Measurements from ENCODE around the gene CLIC3. TPM values are rescaled to one million over a fixed set of nuclear protein-coding genes. Genes with fewer than 3 reads are reported as not detected.

Gene CLIC3
- total and polyA plus RNA-seq, 11 donors = 1.5 to 16.7 (median 5.0) TPM

DNA sequence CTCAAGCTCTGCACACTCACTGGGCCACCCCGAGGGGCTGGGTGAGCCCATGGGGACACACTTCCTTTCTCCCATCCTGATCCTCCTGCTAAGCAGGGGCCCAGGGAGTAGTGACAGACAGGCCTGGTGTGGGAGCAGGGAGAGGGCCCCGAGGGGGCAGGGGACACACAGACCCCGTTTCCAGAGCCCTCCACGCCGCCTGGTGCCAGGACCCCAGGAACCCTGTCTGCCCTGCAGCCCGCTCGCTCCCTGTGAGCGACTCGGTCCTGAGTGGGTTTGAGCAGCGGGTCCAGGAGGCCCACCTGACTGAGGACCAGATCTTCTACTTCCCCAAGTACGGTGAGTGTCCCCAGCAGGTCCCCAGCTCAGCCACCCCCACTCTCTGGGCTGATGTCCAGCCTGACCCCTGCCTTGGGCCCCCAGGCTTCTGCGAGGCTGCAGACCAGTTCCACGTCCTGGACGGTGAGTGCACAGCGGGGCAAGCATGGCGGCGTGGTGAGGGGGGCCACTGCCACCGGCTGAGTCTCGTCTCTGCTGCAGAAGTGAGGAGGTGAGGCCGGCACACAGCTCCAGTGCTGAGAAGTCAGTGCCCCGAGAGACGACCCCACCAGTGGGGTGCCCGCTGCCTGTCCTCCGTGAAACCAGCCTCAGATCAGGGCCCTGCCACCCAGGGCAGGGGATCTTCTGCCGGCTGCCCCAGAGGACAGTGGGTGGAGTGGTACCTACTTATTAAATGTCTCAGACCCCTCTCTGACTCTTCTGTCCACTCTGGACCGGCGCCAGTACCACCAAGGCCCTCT, 49.9 kb downstream of the CLIC3 start:
- Histone ChIP-seq H3K27ac (peak overlapping the region in 1 of 12 donors; percentile 71), H3K4me1 (peaks cover 7 to 70% (median 38%) of the 10 kb centered on the region in 12 donors), H3K4me3 (no peak overlapping the region), H3K27me3 (no peaks in the 10 kb centered on the region), H3K9me3 (no peaks in the 10 kb centered on the region), H3K36me3 (peaks cover 6 to 20% (median 17%) of the 10 kb centered on the region in 9 donors)
- DNase-seq = peak in 2 of 5 donors; percentile 33 to 61
- TF ChIP-seq, protein P1, sequence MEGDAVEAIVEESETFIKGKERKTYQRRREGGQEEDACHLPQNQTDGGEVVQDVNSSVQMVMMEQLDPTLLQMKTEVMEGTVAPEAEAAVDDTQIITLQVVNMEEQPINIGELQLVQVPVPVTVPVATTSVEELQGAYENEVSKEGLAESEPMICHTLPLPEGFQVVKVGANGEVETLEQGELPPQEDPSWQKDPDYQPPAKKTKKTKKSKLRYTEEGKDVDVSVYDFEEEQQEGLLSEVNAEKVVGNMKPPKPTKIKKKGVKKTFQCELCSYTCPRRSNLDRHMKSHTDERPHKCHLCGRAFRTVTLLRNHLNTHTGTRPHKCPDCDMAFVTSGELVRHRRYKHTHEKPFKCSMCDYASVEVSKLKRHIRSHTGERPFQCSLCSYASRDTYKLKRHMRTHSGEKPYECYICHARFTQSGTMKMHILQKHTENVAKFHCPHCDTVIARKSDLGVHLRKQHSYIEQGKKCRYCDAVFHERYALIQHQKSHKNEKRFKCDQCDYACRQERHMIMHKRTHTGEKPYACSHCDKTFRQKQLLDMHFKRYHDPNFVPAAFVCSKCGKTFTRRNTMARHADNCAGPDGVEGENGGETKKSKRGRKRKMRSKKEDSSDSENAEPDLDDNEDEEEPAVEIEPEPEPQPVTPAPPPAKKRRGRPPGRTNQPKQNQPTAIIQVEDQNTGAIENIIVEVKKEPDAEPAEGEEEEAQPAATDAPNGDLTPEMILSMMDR (IDR thresholded peaks at IDR 0.05) = no peak
- no peak for TF ChIP-seq POLR2A (IDR thresholded peaks at IDR 0.05)
- WGBS, 4 donors = 83 to 89% (median 87%) methylated on average over 14 to 27 of the region's 27 CpGs
- intact Hi-C loops (cut with DNase I) = loop anchor here in 8 of 10 donors (2.0 to 5.0 kb wide), 9 partner anchors 36 to 154 kb away; partner anchors contain the start of genes PAXX (in 3 of the 8), ABCA2 (in 1 of the 8), CLIC3 (in 1 of the 8) and FUT7 (in 1 of the 8)
- no peak for ATAC-seq

DNA sequence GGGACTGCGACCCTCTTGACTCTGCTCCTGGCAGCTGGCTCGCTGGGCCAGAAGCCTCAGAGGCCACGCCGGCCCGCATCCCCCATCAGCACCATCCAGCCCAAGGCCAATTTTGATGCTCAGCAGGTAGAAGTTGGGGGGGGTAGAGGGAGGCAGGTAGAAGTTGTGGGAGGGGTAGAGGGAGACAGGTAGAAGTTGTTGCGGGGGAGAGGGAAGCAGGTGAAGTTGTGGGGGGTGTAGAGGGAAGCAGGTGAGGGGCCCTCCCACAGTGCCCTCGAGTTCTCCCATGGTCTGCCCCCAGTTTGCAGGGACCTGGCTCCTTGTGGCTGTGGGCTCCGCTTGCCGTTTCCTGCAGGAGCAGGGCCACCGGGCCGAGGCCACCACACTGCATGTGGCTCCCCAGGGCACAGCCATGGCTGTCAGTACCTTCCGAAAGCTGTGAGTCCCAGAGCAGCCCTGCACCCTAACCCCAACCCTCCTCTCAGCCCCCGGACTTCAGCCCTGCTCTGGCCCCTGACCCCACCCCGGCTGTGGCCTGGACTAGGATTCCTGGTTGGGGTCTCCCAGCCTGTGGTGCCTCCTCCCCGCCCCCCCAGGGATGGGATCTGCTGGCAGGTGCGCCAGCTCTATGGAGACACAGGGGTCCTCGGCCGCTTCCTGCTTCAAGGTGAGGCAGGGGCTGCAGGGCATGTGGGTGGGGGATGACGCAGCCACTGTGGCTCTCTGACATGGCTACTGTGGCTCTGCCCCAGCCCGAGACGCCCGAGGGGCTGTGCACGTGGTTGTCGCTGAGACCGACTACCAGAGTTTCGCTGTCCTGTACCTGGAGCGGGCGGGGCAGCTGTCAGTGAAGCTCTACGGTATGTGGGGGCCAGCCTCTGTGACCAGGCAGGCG, 50.8 kb downstream of the CLIC3 start:
- Histone ChIP-seq H3K27ac (no peak overlapping the region), H3K4me3 (no peak overlapping the region), H3K27me3 (no peaks in the 10 kb centered on the region), H3K36me3 (peaks cover 6 to 28% (median 26%) of the 10 kb centered on the region in 9 donors), H3K4me1 (peaks cover 7 to 70% (median 40%) of the 10 kb centered on the region in 12 donors), H3K9me3 (no peaks in the 10 kb centered on the region)
- TF ChIP-seq, protein P1 (IDR thresholded peaks at IDR 0.05) = no peak
- no peak for TF ChIP-seq POLR2A (IDR thresholded peaks at IDR 0.05)
- 88 to 91% (median 90%) methylated on average over 15 to 30 of the region's 30 CpGs for WGBS, 4 donors
- ATAC-seq (no peak), DNase-seq (peak in 1 of 5 donors; percentile 67)
- intact Hi-C loops (cut with DNase I) = loop anchor here (2.0 to 5.0 kb wide), 11 partner anchors 37 to 155 kb away; partner anchors contain the start of genes PAXX (in 3 of the 10), PHPT1 (in 2 of the 10), TMEM141 (in 2 of the 10) and ABCA2 (in 1 of the 10)

Other genes starting within 250 kb of the CLIC3 start
Only the 30 nearest of the 38 such genes appear.
- gene TMEM141, start 205.2 kb downstream of the CLIC3 start, total RNA-seq = 100 to 1,000 TPM in 1 of 9 donors, 10 to 100 TPM in 8; 45.6 to 122 (median 63.3) TPM
- 100 to 1,000 TPM in 1 of 2 donors, 10 to 100 TPM in 1; 86.1 to 116 TPM for gene TMEM141, start 205.2 kb downstream of the CLIC3 start, polyA plus RNA-seq
- gene CCDC183, start 200.2 kb downstream of the CLIC3 start, total RNA-seq = 1 to 10 TPM in 7 of 9 donors, under 1 TPM in 2; 0.64 to 3.8 (median 1.4) TPM
- 1 to 10 TPM in 1 of 2 donors, under 1 TPM in 1; 0.32 to 4.7 TPM for gene CCDC183, start 200.2 kb downstream of the CLIC3 start, polyA plus RNA-seq
- gene RABL6, start 188.6 kb downstream of the CLIC3 start, total RNA-seq = 10 to 100 TPM; 59.4 to 82.2 (median 71.6) TPM
- 10 to 100 TPM; 63.5 to 90.8 TPM for gene RABL6, start 188.6 kb downstream of the CLIC3 start, polyA plus RNA-seq
- 1 to 10 TPM; 2.6 to 7.0 (median 6.2) TPM for gene AJM1, start 154.1 kb downstream of the CLIC3 start, total RNA-seq
- gene AJM1, start 154.1 kb downstream of the CLIC3 start, polyA plus RNA-seq = 1 to 10 TPM; 2.8 to 5.5 TPM
- gene PHPT1, start 147.2 kb downstream of the CLIC3 start, total RNA-seq = 100 to 1,000 TPM; 230 to 386 (median 266) TPM
- 100 to 1,000 TPM; 225 to 717 TPM for gene PHPT1, start 147.2 kb downstream of the CLIC3 start, polyA plus RNA-seq
- 1 to 10 TPM; 2.9 to 8.3 (median 6.1) TPM for gene MAMDC4, start 144.2 kb downstream of the CLIC3 start, total RNA-seq
- 10 to 100 TPM in 1 of 2 donors, 1 to 10 TPM in 1; 4.5 to 14.9 TPM for gene MAMDC4, start 144.2 kb downstream of the CLIC3 start, polyA plus RNA-seq
- 100 to 1,000 TPM; 289 to 467 (median 341) TPM for gene EDF1, start 130.3 kb downstream of the CLIC3 start, total RNA-seq
- 100 to 1,000 TPM; 454 to 605 TPM for gene EDF1, start 130.3 kb downstream of the CLIC3 start, polyA plus RNA-seq
- gene TRAF2, start 110.1 kb downstream of the CLIC3 start, total RNA-seq = 10 to 100 TPM in 3 of 9 donors, 1 to 10 TPM in 6; 6.3 to 14.7 (median 9.1) TPM
- 10 to 100 TPM; 10.6 to 28.3 TPM for gene TRAF2, start 110.1 kb downstream of the CLIC3 start, polyA plus RNA-seq
- 100 to 1,000 TPM; 110 to 388 (median 147) TPM for gene FBXW5, start 51.8 kb downstream of the CLIC3 start, total RNA-seq
- 100 to 1,000 TPM; 189 to 206 TPM for gene FBXW5, start 51.8 kb downstream of the CLIC3 start, polyA plus RNA-seq
- 1 to 10 TPM in 7 of 9 donors, not detected in 2; 1.2 to 3.7 (median 1.5) TPM for gene C8G, start 51.3 kb downstream of the CLIC3 start, total RNA-seq
- 1 to 10 TPM; 1.0 to 3.1 TPM for gene C8G, start 51.3 kb downstream of the CLIC3 start, polyA plus RNA-seq
- 10 to 100 TPM in 2 of 9 donors, 1 to 10 TPM in 7; 1.9 to 23.7 (median 6.4) TPM for gene LCN12, start 44.3 kb downstream of the CLIC3 start, total RNA-seq
- 1 to 10 TPM in 1 of 2 donors, under 1 TPM in 1; 0.46 to 3.9 TPM for gene LCN12, start 44.3 kb downstream of the CLIC3 start, polyA plus RNA-seq
- 1,000 to 10,000 TPM; 1,152 to 4,769 (median 3,109) TPM for gene PTGDS, start 19.1 kb downstream of the CLIC3 start, total RNA-seq
- gene PTGDS, start 19.1 kb downstream of the CLIC3 start, polyA plus RNA-seq = 1,000 to 10,000 TPM; 2,982 to 5,295 TPM
- gene LCNL1, start 13.6 kb downstream of the CLIC3 start, total RNA-seq = 10 to 100 TPM in 2 of 9 donors, 1 to 10 TPM in 5, under 1 TPM in 2; 0.16 to 14.9 (median 2.7) TPM
- 1 to 10 TPM in 1 of 2 donors, under 1 TPM in 1; 0.14 to 5.8 TPM for gene LCNL1, start 13.6 kb downstream of the CLIC3 start, polyA plus RNA-seq
- 10 to 100 TPM; 15.0 to 35.3 (median 19.4) TPM for gene PAXX, start 4.1 kb downstream of the CLIC3 start, total RNA-seq
- gene PAXX, start 4.1 kb downstream of the CLIC3 start, polyA plus RNA-seq = 10 to 100 TPM; 31.2 to 57.3 TPM
- 10 to 100 TPM; 19.1 to 44.3 (median 33.4) TPM for gene ABCA2, start 31.7 kb upstream of the CLIC3 start, total RNA-seq
- gene ABCA2, start 31.7 kb upstream of the CLIC3 start, polyA plus RNA-seq = 10 to 100 TPM; 13.1 to 30.6 TPM
- under 1 TPM in 2 of 9 donors, not detected in 7; 0.15 to 0.48 TPM for gene FUT7, start 35.5 kb upstream of the CLIC3 start, total RNA-seq
- gene FUT7, start 35.5 kb upstream of the CLIC3 start, polyA plus RNA-seq = under 1 TPM in 1 of 2 donors, not detected in 1; 0.17 TPM
- gene NPDC1, start 49.6 kb upstream of the CLIC3 start, total RNA-seq = 100 to 1,000 TPM in 1 of 9 donors, 10 to 100 TPM in 8; 45.1 to 114 (median 55.1) TPM
- 10 to 100 TPM; 38.4 to 71.7 TPM for gene NPDC1, start 49.6 kb upstream of the CLIC3 start, polyA plus RNA-seq
- 1 to 10 TPM in 8 of 9 donors, under 1 TPM in 1; 0.85 to 2.9 (median 1.2) TPM for gene ENTPD2, start 57.5 kb upstream of the CLIC3 start, total RNA-seq
- gene ENTPD2, start 57.5 kb upstream of the CLIC3 start, polyA plus RNA-seq = 1 to 10 TPM in 1 of 2 donors, under 1 TPM in 1; 0.50 to 1.2 TPM
- 1 to 10 TPM in 1 of 9 donors, under 1 TPM in 8; 0.09 to 2.0 (median 0.20) TPM for gene SAPCD2, start 74.0 kb upstream of the CLIC3 start, total RNA-seq
- under 1 TPM; 0.15 to 0.22 TPM for gene SAPCD2, start 74.0 kb upstream of the CLIC3 start, polyA plus RNA-seq
- gene UAP1L1, start 80.9 kb upstream of the CLIC3 start, total RNA-seq = 10 to 100 TPM in 4 of 9 donors, 1 to 10 TPM in 5; 5.9 to 15.1 (median 9.4) TPM
- gene UAP1L1, start 80.9 kb upstream of the CLIC3 start, polyA plus RNA-seq = 10 to 100 TPM in 1 of 2 donors, 1 to 10 TPM in 1; 3.9 to 12.4 TPM
- gene MAN1B1, start 90.4 kb upstream of the CLIC3 start, total RNA-seq = 10 to 100 TPM; 17.6 to 40.6 (median 21.7) TPM
- 10 to 100 TPM; 26.7 to 29.5 TPM for gene MAN1B1, start 90.4 kb upstream of the CLIC3 start, polyA plus RNA-seq
- gene DPP7, start 118.2 kb upstream of the CLIC3 start, total RNA-seq = 100 to 1,000 TPM in 8 of 9 donors, 10 to 100 TPM in 1; 96.6 to 137 (median 119) TPM
- 100 to 1,000 TPM; 112 to 260 TPM for gene DPP7, start 118.2 kb upstream of the CLIC3 start, polyA plus RNA-seq
- gene GRIN1, start 142.6 kb upstream of the CLIC3 start, total RNA-seq = not detected
- gene GRIN1, start 142.6 kb upstream of the CLIC3 start, polyA plus RNA-seq = under 1 TPM in 1 of 2 donors, not detected in 1; 0.10 TPM
- not detected for gene LRRC26, start 173.5 kb upstream of the CLIC3 start, total RNA-seq
- gene LRRC26, start 173.5 kb upstream of the CLIC3 start, polyA plus RNA-seq = not detected
- not detected for gene TMEM210, start 175.5 kb upstream of the CLIC3 start, total RNA-seq
- not detected for gene TMEM210, start 175.5 kb upstream of the CLIC3 start, polyA plus RNA-seq
- 10 to 100 TPM; 14.3 to 35.9 (median 28.9) TPM for gene ANAPC2, start 192.0 kb upstream of the CLIC3 start, total RNA-seq
- gene ANAPC2, start 192.0 kb upstream of the CLIC3 start, polyA plus RNA-seq = 10 to 100 TPM; 26.6 to 33.4 TPM
- 100 to 1,000 TPM in 2 of 9 donors, 10 to 100 TPM in 7; 46.0 to 123 (median 59.9) TPM for gene SSNA1, start 192.1 kb upstream of the CLIC3 start, total RNA-seq
- 100 to 1,000 TPM; 120 to 161 TPM for gene SSNA1, start 192.1 kb upstream of the CLIC3 start, polyA plus RNA-seq
- gene TPRN, start 204.2 kb upstream of the CLIC3 start, total RNA-seq = 10 to 100 TPM; 11.5 to 18.0 (median 16.6) TPM
- gene TPRN, start 204.2 kb upstream of the CLIC3 start, polyA plus RNA-seq = 10 to 100 TPM; 12.5 to 16.7 TPM
- gene TMEM203, start 209.1 kb upstream of the CLIC3 start, total RNA-seq = 10 to 100 TPM; 30.8 to 43.7 (median 39.9) TPM
- gene TMEM203, start 209.1 kb upstream of the CLIC3 start, polyA plus RNA-seq = 10 to 100 TPM; 49.8 to 52.0 TPM
- 1 to 10 TPM; 4.5 to 9.6 (median 6.1) TPM for gene NDOR1, start 209.1 kb upstream of the CLIC3 start, total RNA-seq
- 1 to 10 TPM; 6.2 to 9.2 TPM for gene NDOR1, start 209.1 kb upstream of the CLIC3 start, polyA plus RNA-seq